Measurements from ENCODE around the gene MAP3K1. TPM values are rescaled to one million over a fixed set of nuclear protein-coding genes. Genes with fewer than 3 reads are reported as not detected.

MAP3K1 gene
- total RNA-seq, 1 experiment from 2014 or later: 5.7 TPM

DNA sequence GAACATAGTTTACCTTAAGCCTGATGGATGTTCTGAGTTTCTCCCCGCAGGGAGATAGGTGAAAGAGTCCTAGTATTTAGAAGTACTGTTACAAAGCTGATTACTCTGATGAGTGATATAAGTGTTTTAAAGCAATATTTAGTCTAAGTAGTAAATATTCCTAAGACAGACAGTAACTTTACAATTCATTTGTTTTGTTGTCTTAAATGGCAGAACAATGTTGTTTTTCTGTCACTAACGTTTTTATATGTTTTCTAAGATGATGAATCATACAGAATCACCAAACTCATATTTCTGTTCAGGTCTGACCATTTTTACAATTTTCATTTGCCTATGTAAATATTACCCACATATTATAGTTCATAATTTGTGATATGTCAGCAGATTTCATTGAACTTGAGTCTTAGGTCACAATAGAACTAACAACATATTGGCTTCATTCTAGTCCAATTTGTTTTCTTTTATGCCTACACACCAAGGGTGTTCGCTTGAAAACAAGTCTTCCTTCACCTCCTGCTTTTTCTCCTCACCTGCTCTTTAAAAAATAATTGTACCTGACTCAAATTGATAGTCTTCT is 30.6 kb downstream of the MAP3K1 start:
- Histone ChIP-seq H3K9me2 (replicated peaks; ENCODE audit: low read length) (no peaks in the 10 kb centered on the region), H2AFZ (ENCODE audit: low read length) (no peak overlapping the region), H3K4me3 (ENCODE audit: low read length) (no peak overlapping the region), H3F3A (ENCODE audit: low read length, unreplicated experiment) (no peaks in the 10 kb centered on the region), H4K20me1 (ENCODE audit: low read length) (no peaks in the 10 kb centered on the region), H3K4me1 (ENCODE audit: insufficient read depth, low read length) (0 out of 2 replicates have a peak, but pooled peaks cover 3% of the 10 kb centered on the region), H3K27ac (ENCODE audit: low read length) (no peak overlapping the region), H3K9me3 (ENCODE audit: low read length) (no peaks in the 10 kb centered on the region), H3K4me2 (ENCODE audit: low read length) (no peak overlapping the region), H3K9ac (ENCODE audit: low read length) (no peak overlapping the region), H3K27me3 (ENCODE audit: low read length) (no peaks in the 10 kb centered on the region), H3K79me2 (ENCODE audit: low read length) (peaks cover 91% of the 10 kb centered on the region), H3K36me3 (ENCODE audit: low read depth, low read length) (no peaks in the 10 kb centered on the region)
- TF ChIP-seq EZH2 (IDR thresholded peaks at IDR 0.05; ENCODE audit: low read length, unreplicated experiment) (no peak), EZH2phosphoT487 (IDR thresholded peaks at IDR 0.05; ENCODE audit: borderline replicate concordance, low read length) (no peak)
- TF ChIP-seq, protein P1, sequence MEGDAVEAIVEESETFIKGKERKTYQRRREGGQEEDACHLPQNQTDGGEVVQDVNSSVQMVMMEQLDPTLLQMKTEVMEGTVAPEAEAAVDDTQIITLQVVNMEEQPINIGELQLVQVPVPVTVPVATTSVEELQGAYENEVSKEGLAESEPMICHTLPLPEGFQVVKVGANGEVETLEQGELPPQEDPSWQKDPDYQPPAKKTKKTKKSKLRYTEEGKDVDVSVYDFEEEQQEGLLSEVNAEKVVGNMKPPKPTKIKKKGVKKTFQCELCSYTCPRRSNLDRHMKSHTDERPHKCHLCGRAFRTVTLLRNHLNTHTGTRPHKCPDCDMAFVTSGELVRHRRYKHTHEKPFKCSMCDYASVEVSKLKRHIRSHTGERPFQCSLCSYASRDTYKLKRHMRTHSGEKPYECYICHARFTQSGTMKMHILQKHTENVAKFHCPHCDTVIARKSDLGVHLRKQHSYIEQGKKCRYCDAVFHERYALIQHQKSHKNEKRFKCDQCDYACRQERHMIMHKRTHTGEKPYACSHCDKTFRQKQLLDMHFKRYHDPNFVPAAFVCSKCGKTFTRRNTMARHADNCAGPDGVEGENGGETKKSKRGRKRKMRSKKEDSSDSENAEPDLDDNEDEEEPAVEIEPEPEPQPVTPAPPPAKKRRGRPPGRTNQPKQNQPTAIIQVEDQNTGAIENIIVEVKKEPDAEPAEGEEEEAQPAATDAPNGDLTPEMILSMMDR (conservative IDR thresholded peaks at IDR 0.05; ENCODE audit: low read depth, low read length): no peak
- ChIA-PET CTCF (no interaction called here), POLR2A (ENCODE audit: unreplicated experiment) (no interaction called here)
- intact Hi-C loops (cut with micrococcal nuclease): no loop called here
- no TSS peak for BruUV-seq (replicated peaks)
- ATAC-seq: peak; percentile 33
- DNase-seq: peak; percentile 4

DNA sequence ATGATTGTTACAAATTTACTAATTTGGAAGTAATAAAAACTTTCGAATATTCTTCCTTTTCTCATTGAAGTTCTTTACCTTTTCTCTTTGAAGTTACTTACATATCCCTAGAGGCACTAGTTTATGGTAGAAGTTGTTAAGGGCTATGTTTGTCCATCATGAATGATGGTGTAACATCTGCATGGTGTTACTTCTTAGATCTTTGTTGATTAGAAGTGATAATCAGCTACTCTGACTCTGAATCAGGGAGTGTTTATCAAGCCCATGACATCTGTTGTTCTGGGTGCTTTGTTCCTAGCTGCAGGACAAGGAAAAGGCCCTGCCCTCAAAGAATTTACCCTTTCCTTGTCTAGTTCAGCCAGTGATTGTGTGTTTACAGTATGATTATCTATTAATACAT is 32.9 kb downstream of the MAP3K1 start:
- Histone ChIP-seq H4K20me1 (ENCODE audit: low read length) (no peaks in the 10 kb centered on the region), H3K4me3 (ENCODE audit: low read length) (no peak overlapping the region), H3K36me3 (ENCODE audit: low read depth, low read length) (no peaks in the 10 kb centered on the region), H3K79me2 (ENCODE audit: low read length) (peaks cover 90% of the 10 kb centered on the region), H3K27ac (ENCODE audit: low read length) (no peak overlapping the region), H3K4me1 (ENCODE audit: insufficient read depth, low read length) (peaks cover 11% of the 10 kb centered on the region; the same call in 1 of the 2 replicates), H2AFZ (ENCODE audit: low read length) (no peak overlapping the region), H3K4me2 (ENCODE audit: low read length) (no peak overlapping the region), H3K9me3 (ENCODE audit: low read length) (no peaks in the 10 kb centered on the region), H3K27me3 (ENCODE audit: low read length) (no peaks in the 10 kb centered on the region), H3K9ac (ENCODE audit: low read length) (no peak overlapping the region), H3K9me2 (replicated peaks; ENCODE audit: low read length) (no peaks in the 10 kb centered on the region), H3F3A (ENCODE audit: low read length, unreplicated experiment) (no peaks in the 10 kb centered on the region)
- ChIA-PET POLR2A (ENCODE audit: unreplicated experiment) (interaction anchor here (0.7 kb wide), 1 partner anchor 10 kb away, joined by 5 read pairs; no protein-coding TSS in a partner anchor), CTCF (no interaction called here)
- DNase-seq (no peak), ATAC-seq (no peak)
- intact Hi-C loops (cut with micrococcal nuclease): no loop called here
- BruUV-seq (replicated peaks): no TSS peak
- TF ChIP-seq EZH2phosphoT487 (IDR thresholded peaks at IDR 0.05; ENCODE audit: borderline replicate concordance, low read length) (no peak), EZH2 (IDR thresholded peaks at IDR 0.05; ENCODE audit: low read length, unreplicated experiment) (no peak)
- TF ChIP-seq, protein P1 (conservative IDR thresholded peaks at IDR 0.05; ENCODE audit: low read depth, low read length): no peak

DNA sequence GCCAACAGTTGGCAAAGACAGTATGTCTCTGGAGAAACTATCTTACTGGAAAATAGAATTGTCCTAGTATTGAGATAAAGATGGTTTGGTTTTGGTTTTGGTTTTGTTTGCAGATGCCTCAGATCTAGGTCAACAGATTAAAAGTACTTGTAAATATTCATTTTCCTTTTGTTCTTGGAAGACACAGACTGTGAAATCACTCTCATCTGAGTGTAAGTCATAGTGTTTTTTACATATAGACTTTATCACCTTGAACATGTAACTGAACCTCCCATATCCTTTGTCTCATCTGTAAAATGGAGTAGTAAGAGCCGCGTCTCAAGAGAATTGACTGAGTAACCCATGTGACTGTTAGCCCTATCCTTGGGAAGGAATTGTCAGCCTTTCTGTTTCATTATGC is 34.3 kb downstream of the MAP3K1 start:
- Histone ChIP-seq H3K27me3 (ENCODE audit: low read length) (no peaks in the 10 kb centered on the region), H3F3A (ENCODE audit: low read length, unreplicated experiment) (no peaks in the 10 kb centered on the region), H2AFZ (ENCODE audit: low read length) (no peak overlapping the region), H3K36me3 (ENCODE audit: low read depth, low read length) (no peaks in the 10 kb centered on the region), H3K9ac (ENCODE audit: low read length) (no peak overlapping the region), H3K4me2 (ENCODE audit: low read length) (no peak overlapping the region), H3K4me1 (ENCODE audit: insufficient read depth, low read length) (peaks cover 11% of the 10 kb centered on the region; the same call in 1 of the 2 replicates), H4K20me1 (ENCODE audit: low read length) (no peaks in the 10 kb centered on the region), H3K79me2 (ENCODE audit: low read length) (peaks cover 90% of the 10 kb centered on the region), H3K9me3 (ENCODE audit: low read length) (no peaks in the 10 kb centered on the region), H3K9me2 (replicated peaks; ENCODE audit: low read length) (no peaks in the 10 kb centered on the region), H3K27ac (ENCODE audit: low read length) (no peak overlapping the region), H3K4me3 (ENCODE audit: low read length) (no peak overlapping the region)
- POLR2A ChIA-PET (ENCODE audit: unreplicated experiment): no interaction called here
- ATAC-seq (no peak), DNase-seq (no peak)
- TF ChIP-seq, protein P1 (conservative IDR thresholded peaks at IDR 0.05; ENCODE audit: low read depth, low read length): no peak
- no peak for TF ChIP-seq EZH2phosphoT487 (IDR thresholded peaks at IDR 0.05; ENCODE audit: borderline replicate concordance, low read length)
- TF ChIP-seq EZH2 (IDR thresholded peaks at IDR 0.05; ENCODE audit: low read length, unreplicated experiment): no peak
- no TSS peak for BruUV-seq (replicated peaks)
- intact Hi-C loops (cut with micrococcal nuclease): no loop called here
- CTCF ChIA-PET: no interaction called here
